ENCODE measurements around the gene OR6B1.

Gene OR6B1

GRCh38 chr7:144027974-144028373 lies 27.9 kb downstream of the OR6B1 start:
- H3K27ac ChIP-seq: no peak overlapping the region
- TF ChIP-seq ZFX (IDR thresholded peaks at IDR 0.05) (no peak), CTCF (conservative IDR thresholded peaks at IDR 0.05) (no peak)

GRCh38 chr7:144028547-144028946 lies 28.4 kb downstream of the OR6B1 start:
- H3K27ac ChIP-seq: no peak overlapping the region
- no peak for TF ChIP-seq ZFX (IDR thresholded peaks at IDR 0.05)

GRCh38 chr7:144032516-144032915 lies 32.4 kb downstream of the OR6B1 start:
- no peak overlapping the region for H3K27ac ChIP-seq
- TF ChIP-seq ZFX (IDR thresholded peaks at IDR 0.05) (no peak), CTCF (conservative IDR thresholded peaks at IDR 0.05) (no peak)

GRCh38 chr7:144032985-144033709 lies 33.0 kb downstream of the OR6B1 start:
- no peak for TF ChIP-seq ZFX (IDR thresholded peaks at IDR 0.05)
- no peak for TF ChIP-seq CTCF (conservative IDR thresholded peaks at IDR 0.05)
- H3K27ac ChIP-seq: no peak overlapping the region

GRCh38 chr7:144035385-144035784 lies 35.3 kb downstream of the OR6B1 start:
- TF ChIP-seq ZFX (IDR thresholded peaks at IDR 0.05) (no peak), CTCF (conservative IDR thresholded peaks at IDR 0.05) (no peak)
- H3K27ac ChIP-seq: no peak overlapping the region

- H3K27ac ChIP-seq: no peak overlapping the region
- no peak for TF ChIP-seq ZFX (IDR thresholded peaks at IDR 0.05)
- TF ChIP-seq CTCF (conservative IDR thresholded peaks at IDR 0.05): no peak
These were observed 36.3 kb downstream of the OR6B1 start for GRCh38 chr7:144036302-144036885.

- H3K27ac ChIP-seq: no peak overlapping the region
- TF ChIP-seq ZFX (IDR thresholded peaks at IDR 0.05) (no peak), CTCF (conservative IDR thresholded peaks at IDR 0.05) (no peak)
These were observed 37.4 kb downstream of the OR6B1 start for GRCh38 chr7:144037414-144038035.
